Cardiac muscle cell (in vitro differentiated cells and primary cell): ENCODE data around the gene NEGR1. TPM values are rescaled to one million over a fixed set of nuclear protein-coding genes. Genes with fewer than 3 reads are reported as not detected.

Experiments
- DNase-seq, 2 donors: peaks; one replicate each; pipeline versions ENCODE4 v3.0.0 to v3.0.0-alpha.2; 2010 to 2017; ENCODE audit warnings: low read depth in 1 of 2, low spot score in 1 of 2
- H3K27ac ChIP-seq: fragments of 200-600 bp; sonication (generic); 2 replicates; pipeline ENCODE4 v1.5.1; 2016
- H3K27me3 ChIP-seq: fragments of 200-600 bp; sonication (generic); 2 replicates; pipeline ENCODE4 v1.6.0; 2016; ENCODE audit warnings: control low read depth
- H3K36me3 ChIP-seq: fragments of 200-600 bp; sonication (generic); 2 replicates; pipeline ENCODE4 v1.5.1; 2016; ENCODE audit warnings: control low read depth
- H3K4me1 ChIP-seq: fragments of 200-600 bp; sonication (generic); 2 replicates; pipeline ENCODE4 v1.8.1; 2017; ENCODE audit warnings: low read depth, mild to moderate bottlenecking, mixed run types
- H3K4me3 ChIP-seq: fragments of 200-600 bp; sonication (generic); 2 replicates; pipeline ENCODE4 v1.5.1; 2016; ENCODE audit warnings: mild to moderate bottlenecking
- H3K9me3 ChIP-seq: fragments of 200-600 bp; sonication (generic); 2 replicates; pipeline ENCODE4 v1.5.1; 2017; ENCODE audit warnings: low read depth, mild to moderate bottlenecking, control low read depth
- polyA plus RNA-seq: library from polyadenylated mRNA; unstranded; fragments of >200 nt; fragmentation: Nextera tagmentation; extraction: Ambion mirVana; gene quantifications from 2 replicates; pipeline ENCODE4 v1.2.1, GENCODE V29; 2016
- total RNA-seq: library from RNA; depleted of rRNA; stranded (reverse); fragments of >200 nt; gene quantifications from 2 replicates; pipeline ENCODE4 v1.2.3, GENCODE V29; 2016
- TF ChIP-seq, protein P1 (sequence below): IDR thresholded peaks from 2 replicates; pipeline ENCODE4 v1.5.1; 2012; ENCODE audit warnings: low read depth, mild to moderate bottlenecking, low read length

NEGR1 gene
- total and polyA plus RNA-seq, 2 experiments from 2014 or later, result 0.06 to 0.20 TPM

- Histone ChIP-seq H3K9me3 (no peaks in the 10 kb centered on the region), H3K27ac (no peak overlapping the region), H3K4me1 (peaks cover 41% of the 10 kb centered on the region), H3K36me3 (no peaks in the 10 kb centered on the region), H3K4me3 (no peak overlapping the region), H3K27me3 (no peaks in the 10 kb centered on the region)
- TF ChIP-seq, protein P1, sequence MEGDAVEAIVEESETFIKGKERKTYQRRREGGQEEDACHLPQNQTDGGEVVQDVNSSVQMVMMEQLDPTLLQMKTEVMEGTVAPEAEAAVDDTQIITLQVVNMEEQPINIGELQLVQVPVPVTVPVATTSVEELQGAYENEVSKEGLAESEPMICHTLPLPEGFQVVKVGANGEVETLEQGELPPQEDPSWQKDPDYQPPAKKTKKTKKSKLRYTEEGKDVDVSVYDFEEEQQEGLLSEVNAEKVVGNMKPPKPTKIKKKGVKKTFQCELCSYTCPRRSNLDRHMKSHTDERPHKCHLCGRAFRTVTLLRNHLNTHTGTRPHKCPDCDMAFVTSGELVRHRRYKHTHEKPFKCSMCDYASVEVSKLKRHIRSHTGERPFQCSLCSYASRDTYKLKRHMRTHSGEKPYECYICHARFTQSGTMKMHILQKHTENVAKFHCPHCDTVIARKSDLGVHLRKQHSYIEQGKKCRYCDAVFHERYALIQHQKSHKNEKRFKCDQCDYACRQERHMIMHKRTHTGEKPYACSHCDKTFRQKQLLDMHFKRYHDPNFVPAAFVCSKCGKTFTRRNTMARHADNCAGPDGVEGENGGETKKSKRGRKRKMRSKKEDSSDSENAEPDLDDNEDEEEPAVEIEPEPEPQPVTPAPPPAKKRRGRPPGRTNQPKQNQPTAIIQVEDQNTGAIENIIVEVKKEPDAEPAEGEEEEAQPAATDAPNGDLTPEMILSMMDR, result no peak
- no peak for DNase-seq
Observed at GRCh38 chr1:72015006-72015405, 267.3 kb downstream of the NEGR1 start.

DNA sequence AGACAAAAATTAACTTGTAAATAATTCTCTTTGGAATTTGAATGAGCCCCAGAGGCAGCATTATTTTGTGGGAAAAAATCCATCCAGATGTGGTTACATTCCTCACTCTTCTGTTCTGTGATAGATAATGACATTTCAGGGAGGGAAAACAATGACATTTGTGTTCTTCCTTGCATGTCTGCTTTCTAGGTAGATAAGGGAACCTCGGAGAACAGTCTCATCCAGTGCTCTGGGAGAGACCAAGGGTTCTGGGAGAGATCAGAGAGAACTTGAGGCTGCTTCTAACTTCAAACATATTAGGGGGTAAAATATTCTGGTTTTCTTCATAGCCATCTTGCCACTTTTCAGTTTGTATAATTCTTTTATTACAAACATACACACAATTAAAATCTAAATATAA lies 269.2 kb downstream of the NEGR1 start:
- Histone ChIP-seq H3K9me3 (no peaks in the 10 kb centered on the region), H3K27me3 (no peaks in the 10 kb centered on the region), H3K4me1 (peaks cover 48% of the 10 kb centered on the region), H3K4me3 (no peak overlapping the region), H3K27ac (no peak overlapping the region), H3K36me3 (no peaks in the 10 kb centered on the region)
- no peak for DNase-seq
- TF ChIP-seq, protein P1, result no peak

DNA sequence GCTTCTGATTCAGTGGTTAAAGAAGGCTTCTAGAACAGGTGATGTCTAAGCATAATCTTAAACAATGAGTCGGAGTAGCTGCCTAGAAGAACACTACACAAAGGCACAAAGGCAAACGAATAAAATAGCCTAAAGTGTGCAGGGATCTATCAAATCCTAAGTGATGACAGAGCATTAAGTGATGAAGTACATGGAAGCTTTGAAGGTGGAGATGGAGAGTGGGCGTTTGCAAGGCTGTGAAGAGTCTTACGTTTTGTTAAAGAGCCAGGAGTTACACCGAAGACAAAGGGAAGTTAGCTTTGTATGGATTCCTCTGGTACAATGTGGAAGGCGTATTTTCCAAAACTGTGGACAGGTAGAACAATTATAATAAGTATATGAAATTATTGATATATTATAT lies 270.6 kb downstream of the NEGR1 start:
- Histone ChIP-seq H3K4me1 (peaks cover 51% of the 10 kb centered on the region), H3K36me3 (no peaks in the 10 kb centered on the region), H3K27ac (no peak overlapping the region), H3K9me3 (no peaks in the 10 kb centered on the region), H3K4me3 (no peak overlapping the region), H3K27me3 (no peaks in the 10 kb centered on the region)
- peak in 1 of 2 donors; percentile 67 for DNase-seq
- TF ChIP-seq, protein P1, result no peak

DNA sequence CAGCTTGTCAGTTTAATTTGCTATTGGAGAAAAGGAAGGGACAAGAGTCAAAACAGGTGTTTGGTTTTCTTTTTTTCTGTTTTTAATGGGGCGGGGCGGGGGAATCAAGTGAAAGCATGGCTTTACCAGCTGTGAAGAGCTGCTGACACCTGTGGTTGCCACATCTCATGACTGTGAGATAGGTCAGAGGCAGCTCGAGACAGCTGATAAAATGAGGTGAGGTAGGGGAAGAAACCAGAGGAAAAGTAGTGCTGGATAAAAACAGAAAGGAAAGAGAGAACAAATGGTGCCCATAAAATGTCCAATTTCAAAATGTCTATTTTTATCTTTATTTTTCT lies 272.3 kb downstream of the NEGR1 start:
- Histone ChIP-seq H3K4me1 (peaks cover 53% of the 10 kb centered on the region), H3K27me3 (no peaks in the 10 kb centered on the region), H3K9me3 (no peaks in the 10 kb centered on the region), H3K27ac (no peak overlapping the region), H3K4me3 (no peak overlapping the region), H3K36me3 (no peaks in the 10 kb centered on the region)
- peak in 1 of 2 donors; percentile 11 for DNase-seq
- TF ChIP-seq, protein P1, result no peak

DNA sequence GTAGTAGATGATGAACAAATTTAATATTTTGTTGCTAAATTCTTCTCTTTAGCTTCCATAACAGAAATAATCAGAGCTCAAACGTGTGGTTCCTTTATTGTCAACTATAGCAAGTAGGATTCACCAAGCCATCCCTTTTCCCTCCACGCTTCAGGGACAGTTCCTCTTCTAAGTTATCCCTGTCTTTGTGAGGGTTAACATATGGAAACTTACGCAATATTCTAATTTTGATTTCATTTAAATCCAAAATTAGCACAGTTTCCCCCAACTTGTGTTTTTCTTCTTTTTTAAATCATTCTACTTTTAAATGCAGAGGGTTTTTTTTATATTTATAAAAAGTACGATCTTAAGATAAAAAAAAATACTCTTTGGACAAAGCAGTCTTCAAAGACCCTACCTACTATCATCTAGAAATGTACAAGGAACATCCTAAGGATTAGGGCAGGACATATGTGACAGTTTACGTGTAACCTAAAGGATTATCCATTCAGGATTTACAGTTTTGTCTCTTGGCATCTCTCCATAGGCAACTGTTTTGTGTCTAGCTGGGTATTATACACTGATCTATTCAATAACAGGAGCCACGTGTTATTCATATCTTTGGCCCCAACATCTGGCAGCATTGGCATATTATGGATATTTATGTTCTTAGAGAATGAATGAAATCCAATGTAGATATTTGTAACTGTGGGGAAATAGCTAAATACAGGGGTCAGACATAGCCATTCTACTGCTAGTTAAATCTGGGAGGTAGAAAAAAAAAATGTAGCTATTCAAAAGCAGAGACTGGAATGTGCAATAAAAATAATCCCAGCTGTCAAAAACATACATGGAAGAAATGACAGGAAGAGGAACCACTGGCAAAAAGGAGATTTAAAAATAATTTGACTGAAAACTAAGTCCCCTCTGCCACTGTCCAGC lies 272.9 kb downstream of the NEGR1 start:
- H3K36me3 ChIP-seq, result no peaks in the 10 kb centered on the region
- TF ChIP-seq, protein P1, result no peak
- H3K4me3 ChIP-seq, result no peak overlapping the region
- H3K27me3 ChIP-seq, result no peaks in the 10 kb centered on the region
- H3K9me3 ChIP-seq, result no peaks in the 10 kb centered on the region
- H3K27ac ChIP-seq, result no peak overlapping the region
- DNase-seq, result no peak
- peaks cover 52% of the 10 kb centered on the region for H3K4me1 ChIP-seq
